GM12874 (cell line): Measurements from ENCODE around the gene CDC42EP3.

Experiments
- TF ChIP-seq, protein P1 (sequence below): IDR thresholded peaks from 2 replicates; pipeline ENCODE4 v1.5.1; 2011; ENCODE audit warnings: low read depth, mild to moderate bottlenecking, control low read depth, low read length, moderate library complexity; ENCODE audit not compliant: insufficient read depth

CDC42EP3 gene, protein sequence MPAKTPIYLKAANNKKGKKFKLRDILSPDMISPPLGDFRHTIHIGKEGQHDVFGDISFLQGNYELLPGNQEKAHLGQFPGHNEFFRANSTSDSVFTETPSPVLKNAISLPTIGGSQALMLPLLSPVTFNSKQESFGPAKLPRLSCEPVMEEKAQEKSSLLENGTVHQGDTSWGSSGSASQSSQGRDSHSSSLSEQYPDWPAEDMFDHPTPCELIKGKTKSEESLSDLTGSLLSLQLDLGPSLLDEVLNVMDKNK

GRCh38 chr2:37671009-37671815 lies at the start of gene CDC42EP3:
Gene CDC42EP3, minus strand, starts transcription at chr2:37671642. Its CDS starts 25,055 bp downstream, at chr2:37646587.
- TF ChIP-seq, protein P1, sequence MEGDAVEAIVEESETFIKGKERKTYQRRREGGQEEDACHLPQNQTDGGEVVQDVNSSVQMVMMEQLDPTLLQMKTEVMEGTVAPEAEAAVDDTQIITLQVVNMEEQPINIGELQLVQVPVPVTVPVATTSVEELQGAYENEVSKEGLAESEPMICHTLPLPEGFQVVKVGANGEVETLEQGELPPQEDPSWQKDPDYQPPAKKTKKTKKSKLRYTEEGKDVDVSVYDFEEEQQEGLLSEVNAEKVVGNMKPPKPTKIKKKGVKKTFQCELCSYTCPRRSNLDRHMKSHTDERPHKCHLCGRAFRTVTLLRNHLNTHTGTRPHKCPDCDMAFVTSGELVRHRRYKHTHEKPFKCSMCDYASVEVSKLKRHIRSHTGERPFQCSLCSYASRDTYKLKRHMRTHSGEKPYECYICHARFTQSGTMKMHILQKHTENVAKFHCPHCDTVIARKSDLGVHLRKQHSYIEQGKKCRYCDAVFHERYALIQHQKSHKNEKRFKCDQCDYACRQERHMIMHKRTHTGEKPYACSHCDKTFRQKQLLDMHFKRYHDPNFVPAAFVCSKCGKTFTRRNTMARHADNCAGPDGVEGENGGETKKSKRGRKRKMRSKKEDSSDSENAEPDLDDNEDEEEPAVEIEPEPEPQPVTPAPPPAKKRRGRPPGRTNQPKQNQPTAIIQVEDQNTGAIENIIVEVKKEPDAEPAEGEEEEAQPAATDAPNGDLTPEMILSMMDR = no peak

GRCh38 chr2:37721201-37721560 lies 49.7 kb upstream of the CDC42EP3 start:
- TF ChIP-seq, protein P1 = no peak

DNA sequence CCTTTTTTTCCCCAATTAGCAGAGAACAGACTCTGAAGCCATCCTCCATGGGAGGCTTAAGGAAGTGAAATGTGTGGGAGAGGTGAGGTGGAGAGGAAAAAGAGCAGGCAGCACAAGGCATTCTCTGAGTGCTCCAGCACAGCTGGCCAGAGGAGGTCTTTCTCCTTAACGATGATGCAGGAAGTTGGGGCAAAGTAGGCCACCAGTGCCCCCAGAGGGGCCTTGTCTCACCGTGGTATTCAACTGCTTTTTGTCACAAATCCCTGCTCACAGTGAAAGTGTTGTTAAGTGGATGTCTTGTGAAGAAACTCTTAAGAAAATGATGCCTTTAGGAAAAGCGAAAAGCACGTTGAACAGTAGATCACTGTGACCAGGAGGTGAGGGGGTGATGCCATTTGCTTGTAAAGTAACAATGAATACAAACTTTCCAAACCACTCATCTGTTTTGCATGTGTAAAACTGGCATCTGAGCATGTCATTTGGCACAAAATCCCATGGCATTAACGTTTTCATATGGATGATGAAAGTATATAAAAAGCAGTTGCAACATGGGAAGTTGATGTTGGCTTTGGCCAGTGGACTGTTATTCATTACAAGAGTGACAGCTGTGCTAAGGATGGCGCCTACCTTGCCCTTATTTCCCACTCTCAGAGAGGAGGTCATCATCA lies 49.2 kb upstream of the CDC42EP3 start:
- TF ChIP-seq, protein P1 = no peak

DNA sequence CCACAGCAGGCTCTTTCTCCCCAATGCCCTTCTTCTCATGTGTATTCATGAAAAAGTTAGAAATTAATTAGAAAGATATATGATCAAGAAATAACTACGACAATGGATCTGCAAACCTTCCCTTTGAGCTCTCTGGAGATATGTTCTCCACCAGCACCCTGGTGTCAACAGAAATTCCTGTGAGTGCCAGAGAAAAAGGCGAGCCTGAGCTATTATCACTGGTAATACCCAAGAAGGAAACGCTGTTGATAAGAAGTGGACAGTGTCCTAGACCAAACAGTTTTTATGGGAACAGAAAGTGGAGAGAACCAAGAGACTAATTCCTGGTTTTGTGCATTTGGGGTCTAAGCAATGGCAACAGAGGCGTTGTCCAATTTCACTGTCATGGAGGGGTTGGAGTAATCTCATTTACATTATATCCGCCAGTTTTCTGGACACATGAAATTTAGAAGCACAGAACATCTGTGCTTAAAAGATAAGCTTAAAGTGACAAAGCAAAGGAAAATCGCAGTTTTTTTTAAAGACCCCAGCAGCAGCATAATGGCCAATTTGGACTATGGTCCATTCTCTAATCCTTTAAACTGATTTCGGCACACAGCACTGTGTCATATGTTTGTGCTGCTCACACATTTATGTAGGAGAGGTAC lies 47.2 kb upstream of the CDC42EP3 start:
- TF ChIP-seq, protein P1 = no peak

DNA sequence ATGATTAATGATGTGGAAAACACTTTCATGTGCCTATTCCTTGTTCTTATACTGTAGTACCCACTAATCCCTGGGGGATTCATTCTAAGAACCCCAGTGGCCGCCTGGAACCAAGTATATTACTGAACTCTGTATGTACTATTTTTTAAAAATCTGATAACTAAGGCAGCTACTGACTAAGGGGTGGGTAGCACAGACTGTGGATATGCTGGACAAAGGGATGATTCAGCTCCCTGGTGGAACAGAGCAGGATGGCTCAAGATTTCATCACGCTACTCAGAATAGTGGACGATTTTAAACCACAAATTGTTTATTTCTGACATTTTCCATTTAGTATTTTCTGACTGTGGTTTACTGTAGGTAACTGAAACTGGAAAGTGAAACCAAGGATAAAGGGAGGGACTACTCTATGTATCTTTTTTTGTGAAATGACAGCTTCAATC lies 41.8 kb upstream of the CDC42EP3 start:
- TF ChIP-seq, protein P1 = no peak

DNA sequence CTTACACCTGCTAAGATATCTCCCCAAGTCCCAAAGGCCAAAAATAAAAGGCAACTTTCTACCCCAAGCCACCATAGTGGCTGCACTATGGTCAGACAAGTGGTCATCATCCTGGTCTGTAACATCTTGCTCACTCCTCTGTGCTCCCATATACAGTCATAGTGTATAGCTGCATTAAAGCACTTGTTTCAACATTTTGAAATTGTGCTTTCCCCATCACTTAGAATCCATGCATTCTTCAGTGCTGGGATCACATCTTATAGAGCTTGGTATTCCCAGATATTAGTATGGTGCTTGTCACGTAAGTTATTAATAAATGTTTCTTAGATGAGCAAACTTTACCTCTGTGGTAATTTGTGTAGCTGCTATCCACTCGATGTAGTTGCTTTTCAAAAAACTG lies 40.4 kb upstream of the CDC42EP3 start:
- TF ChIP-seq, protein P1 = no peak

DNA sequence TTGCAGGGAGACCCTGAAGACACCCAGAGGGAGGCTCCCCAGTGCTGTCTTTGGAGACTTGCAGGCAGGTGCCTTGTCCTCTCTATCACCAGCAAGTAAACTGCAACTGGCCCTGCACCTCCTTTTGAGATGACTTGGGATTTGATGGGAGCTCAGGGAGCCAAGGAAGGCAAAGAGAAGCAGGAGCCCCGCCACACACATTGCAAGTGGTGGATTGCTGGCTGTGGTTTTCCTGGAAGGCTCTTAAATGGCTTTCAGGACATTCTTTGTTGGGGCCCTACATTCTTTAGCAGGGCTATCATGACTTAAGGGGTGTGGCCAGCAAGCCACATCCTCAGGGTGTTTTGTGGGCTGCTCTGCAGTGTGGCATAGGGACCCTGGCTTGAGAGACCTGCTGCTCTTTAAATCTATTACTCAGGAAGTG lies 39.9 kb upstream of the CDC42EP3 start:
- TF ChIP-seq, protein P1 = no peak
